ENCODE data around the gene MAB21L2. TPM values are rescaled to one million over a fixed set of nuclear protein-coding genes. Genes with fewer than 3 reads are reported as not detected.
"Not testable (repeated sequence)": the region's sequence is repeated elsewhere in the genome, so short reads cannot be mapped to it uniquely, and the experiment has no call there.

The MAB21L2 gene
- 1 to 10 TPM in 3 of 10 donors, under 1 TPM in 4, not detected in 3; 0.07 to 1.9 (median 0.35) TPM for polyA plus RNA-seq (ENCODE audit: insufficient read length in 10 of 10)
- long read RNA-seq, donor 1, result 0 reads
- long read RNA-seq, donor 2, partial matches to known transcripts, result 0 of 1 reads
- long read RNA-seq, donor 2, other reads (novel, unspliced or antisense), result 0 of 1 reads
- long read RNA-seq, donor 3, result 0 reads
- long read RNA-seq, donor 4, result 0 reads
- long read RNA-seq, donor 5, partial matches to known transcripts, result 0 of 1 reads
- long read RNA-seq, donor 5, other reads (novel, unspliced or antisense), result 0 of 1 reads
- long read RNA-seq, donor 6, transcript MAB21L2-201 (1 exons, 2,772 nt), result major isoform, 9 of 9 reads
- long read RNA-seq, donor 6, partial matches to known transcripts, result 0 of 9 reads
- long read RNA-seq, donor 6, other reads (novel, unspliced or antisense), result 0 of 9 reads
- long read RNA-seq, donor 7, result 0 reads
- long read RNA-seq, donor 8, partial matches to known transcripts, result 0 of 1 reads
- long read RNA-seq, donor 8, other reads (novel, unspliced or antisense), result 0 of 1 reads
- long read RNA-seq, donor 9, result 0 reads

GRCh38 chr4:150582146-150582872 is at the start of gene MAB21L2:
Gene MAB21L2 (plus strand): TSS chr4:150582151. CDS start chr4:150583030, 879 bp downstream.
- peak in 1 of 3 donors; percentile 65 for DNase-seq

- DNase-seq, result no peak
Measured at GRCh38 chr4:150533673-150534072, 48.3 kb upstream of the MAB21L2 start.

DNA sequence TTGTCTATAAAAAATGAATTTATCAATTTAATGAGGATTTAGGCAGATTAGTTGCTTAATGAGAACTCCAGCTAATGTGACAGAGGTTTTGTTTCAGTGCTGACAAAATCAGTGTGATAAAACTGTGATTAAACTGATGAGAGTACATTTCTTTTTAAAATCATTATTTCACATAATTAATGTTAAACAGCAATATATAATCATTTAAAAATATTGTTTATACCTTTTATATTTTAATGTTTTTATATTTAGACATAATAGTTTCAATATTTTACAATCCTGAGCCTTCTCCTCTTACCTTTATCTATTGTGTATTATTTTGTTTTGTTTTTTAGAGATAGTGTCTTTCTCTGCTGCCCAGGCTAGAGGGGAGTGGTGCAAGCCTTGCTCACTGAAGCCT is 47.1 kb upstream of the MAB21L2 start:
- no peak for DNase-seq

- not testable (repeated sequence) for DNase-seq
Measured at GRCh38 chr4:150537911-150538310, 44.0 kb upstream of the MAB21L2 start.

DNA sequence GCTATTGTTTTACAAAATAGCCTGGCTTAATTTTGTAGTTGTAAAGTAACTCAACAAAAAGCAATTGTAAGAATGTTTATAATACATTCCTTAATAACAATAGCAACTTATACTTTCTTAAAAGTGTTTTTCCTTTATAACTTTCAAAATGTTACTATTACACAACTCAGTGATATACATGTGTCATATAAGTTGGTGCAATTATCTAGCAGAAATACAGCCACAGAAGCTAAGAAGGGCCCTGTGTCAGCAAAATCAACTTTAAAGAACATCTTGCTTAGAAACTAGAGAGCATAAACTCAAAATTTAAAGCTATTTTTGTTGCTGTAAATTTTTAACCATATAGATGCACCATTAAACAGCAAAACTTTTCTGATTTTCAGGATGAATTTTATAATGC is 41.4 kb upstream of the MAB21L2 start:
- no peak for DNase-seq

- no peak for DNase-seq
Measured at GRCh38 chr4:150540959-150541360, 41.0 kb upstream of the MAB21L2 start.

- no peak for DNase-seq
Measured at GRCh38 chr4:150541681-150542080, 40.3 kb upstream of the MAB21L2 start.

DNA sequence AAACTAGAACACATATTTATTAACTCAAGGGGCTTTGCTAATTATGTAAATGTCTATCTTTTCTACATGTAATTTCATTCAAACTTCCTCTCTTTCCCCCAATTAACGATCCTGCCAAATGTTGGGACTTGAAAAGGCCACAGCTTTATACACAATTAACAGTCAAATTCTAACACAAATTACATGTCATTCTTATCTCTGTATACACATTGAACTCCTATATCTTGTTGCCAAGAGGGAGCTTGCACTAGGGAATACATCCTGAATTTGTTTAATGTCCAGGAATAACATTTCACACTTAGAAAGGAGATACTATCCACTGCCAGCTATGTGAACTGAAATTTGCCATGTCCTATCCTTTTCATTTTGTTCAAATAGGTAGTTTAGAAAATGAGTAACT is 38.9 kb upstream of the MAB21L2 start:
- no peak for DNase-seq

- no peak for DNase-seq
Measured at GRCh38 chr4:150546286-150546685, 35.7 kb upstream of the MAB21L2 start.

GRCh38 chr4:150547154-150547838 is 34.7 kb upstream of the MAB21L2 start:
- no peak for DNase-seq

DNA sequence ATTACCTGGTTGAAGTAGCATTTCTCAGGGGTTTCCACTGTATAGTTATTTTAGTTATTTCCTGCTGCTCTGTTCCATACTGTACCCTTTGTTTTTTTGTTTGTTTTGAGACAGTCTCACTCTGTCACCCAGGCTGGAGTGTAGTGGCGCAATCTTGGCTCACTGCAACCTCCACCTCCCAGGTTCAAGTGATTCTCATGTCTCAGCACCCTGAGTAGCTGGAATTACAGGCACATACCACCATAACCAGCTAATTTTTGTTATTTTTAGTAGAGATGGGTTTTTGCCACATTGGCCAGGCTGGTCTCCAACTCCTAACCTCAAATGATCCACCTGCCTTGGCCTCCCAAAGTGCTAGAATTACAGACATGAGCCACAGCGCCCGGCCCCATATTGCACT is 24.1 kb upstream of the MAB21L2 start:
- DNase-seq, result not testable (repeated sequence)

DNA sequence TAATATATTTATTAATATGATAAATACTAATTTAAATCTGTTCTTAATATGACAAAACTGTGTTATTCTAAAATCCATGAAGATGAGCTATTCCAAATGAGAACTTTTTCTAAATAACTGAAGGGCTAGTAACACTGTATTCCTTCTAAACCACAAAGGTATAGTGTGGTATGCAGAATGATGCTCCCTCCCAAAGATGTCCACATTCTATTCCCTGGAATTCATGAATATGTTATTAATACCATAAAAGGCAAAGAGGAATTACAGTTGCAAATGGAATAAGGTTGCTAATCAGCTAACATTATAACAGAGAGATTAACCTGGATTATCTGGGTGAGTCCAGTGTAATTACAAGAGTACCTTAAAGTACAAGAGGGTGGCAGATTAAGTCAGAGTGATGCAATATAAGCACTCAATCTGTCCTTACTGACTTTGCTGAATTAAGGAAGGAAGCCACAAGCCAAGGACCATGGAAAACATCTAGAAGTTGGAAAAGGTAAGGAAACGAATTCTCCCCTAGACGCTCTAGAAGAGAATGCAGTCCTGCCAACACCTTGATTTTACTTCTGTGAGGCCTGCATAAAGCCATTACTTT is 20.7 kb upstream of the MAB21L2 start:
- DNase-seq, result no peak

DNA sequence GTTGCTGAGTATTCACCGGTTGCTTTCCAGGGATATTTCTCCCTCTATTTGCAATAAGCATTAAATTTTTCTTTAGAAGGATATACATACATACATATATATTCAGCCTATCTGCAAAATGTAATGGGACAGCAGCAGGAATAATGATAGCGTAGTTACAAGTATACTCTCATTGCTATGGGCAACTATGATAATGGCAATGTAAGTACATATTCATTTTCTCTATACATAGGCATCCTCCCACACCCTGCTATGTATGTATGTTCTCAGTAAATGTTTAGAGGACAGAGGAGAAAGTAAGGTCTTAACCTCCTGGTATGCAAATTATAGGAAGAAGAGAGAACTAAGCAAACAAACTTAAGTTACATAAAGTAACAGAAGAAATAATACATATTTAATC is 19.7 kb upstream of the MAB21L2 start:
- DNase-seq, result no peak

- no peak for DNase-seq
Measured at GRCh38 chr4:150562751-150563150, 19.2 kb upstream of the MAB21L2 start.

GRCh38 chr4:150564967-150565366 is 17.0 kb upstream of the MAB21L2 start:
- DNase-seq, result not testable (repeated sequence)

DNA sequence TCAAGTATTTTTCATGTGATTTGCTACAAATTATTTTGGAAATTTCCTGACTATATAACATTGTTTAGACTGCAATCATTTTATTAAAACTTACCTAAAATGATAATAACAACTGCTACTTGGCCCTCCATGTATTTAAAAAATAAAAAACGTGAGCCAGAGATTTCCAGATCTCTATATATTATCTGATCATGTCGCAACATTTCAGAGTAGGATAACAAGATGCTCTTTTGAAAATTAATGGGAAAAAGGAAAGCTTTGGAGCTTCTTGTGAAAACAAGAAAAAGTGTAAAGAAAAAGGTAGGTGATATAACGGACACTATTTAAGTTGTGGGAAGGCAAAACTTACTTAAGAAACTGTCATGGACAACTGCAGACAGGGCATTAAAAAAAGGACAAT is 14.9 kb upstream of the MAB21L2 start:
- DNase-seq, result no peak

DNA sequence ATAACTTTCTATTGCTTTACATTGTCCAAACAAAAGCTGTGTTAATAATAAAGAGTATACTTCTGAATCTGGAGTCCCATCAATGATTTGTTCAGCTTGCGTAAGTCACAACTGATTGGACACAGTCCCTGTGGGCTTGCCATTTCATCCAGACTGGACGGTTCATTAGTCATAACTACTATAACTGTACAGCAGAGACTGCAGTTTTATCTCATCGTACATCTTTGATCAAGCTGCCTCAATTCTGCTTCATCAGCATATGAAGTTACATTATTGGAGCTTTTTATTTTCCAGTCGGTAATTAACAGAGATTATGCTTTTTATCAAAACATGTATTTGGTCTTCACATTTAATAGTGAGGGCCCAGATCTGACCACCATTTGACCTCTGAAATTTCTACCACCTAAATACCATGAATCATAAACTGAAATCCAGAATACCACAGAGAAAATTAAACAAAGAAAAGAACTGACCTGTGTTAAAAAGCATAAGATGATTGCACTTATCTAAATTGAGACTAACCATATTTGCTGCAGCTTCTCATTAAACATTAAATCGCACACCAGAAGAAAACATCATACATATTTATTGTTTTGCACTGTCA is 12.5 kb upstream of the MAB21L2 start:
- DNase-seq, result no peak

DNA sequence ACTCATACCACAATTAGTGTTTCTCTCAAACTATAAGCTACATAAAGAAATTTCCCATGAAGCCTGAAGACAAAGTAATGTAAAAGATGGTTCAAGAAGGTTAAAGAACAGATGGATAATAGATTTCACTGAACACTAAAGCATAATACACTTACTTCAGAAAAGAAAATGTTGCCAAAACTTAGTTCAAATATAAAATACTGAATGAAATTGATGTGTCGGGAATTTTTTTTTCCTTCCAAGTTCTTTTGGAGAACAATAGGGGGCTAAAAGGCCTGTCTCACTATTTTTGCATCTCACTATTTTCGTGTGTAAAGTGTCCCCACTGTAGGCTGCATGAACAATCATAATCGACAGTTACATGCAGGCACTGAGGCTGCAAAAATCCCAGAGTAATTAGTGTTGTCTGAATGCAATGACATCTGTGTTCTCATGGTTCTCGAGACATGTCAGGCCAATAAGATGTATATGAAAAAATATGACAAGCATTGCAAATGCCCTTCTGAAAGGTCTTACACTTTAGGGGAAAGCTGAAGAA is 11.9 kb upstream of the MAB21L2 start:
- no peak for DNase-seq

- DNase-seq, result no peak
Measured at GRCh38 chr4:150570862-150571261, 11.1 kb upstream of the MAB21L2 start.

DNA sequence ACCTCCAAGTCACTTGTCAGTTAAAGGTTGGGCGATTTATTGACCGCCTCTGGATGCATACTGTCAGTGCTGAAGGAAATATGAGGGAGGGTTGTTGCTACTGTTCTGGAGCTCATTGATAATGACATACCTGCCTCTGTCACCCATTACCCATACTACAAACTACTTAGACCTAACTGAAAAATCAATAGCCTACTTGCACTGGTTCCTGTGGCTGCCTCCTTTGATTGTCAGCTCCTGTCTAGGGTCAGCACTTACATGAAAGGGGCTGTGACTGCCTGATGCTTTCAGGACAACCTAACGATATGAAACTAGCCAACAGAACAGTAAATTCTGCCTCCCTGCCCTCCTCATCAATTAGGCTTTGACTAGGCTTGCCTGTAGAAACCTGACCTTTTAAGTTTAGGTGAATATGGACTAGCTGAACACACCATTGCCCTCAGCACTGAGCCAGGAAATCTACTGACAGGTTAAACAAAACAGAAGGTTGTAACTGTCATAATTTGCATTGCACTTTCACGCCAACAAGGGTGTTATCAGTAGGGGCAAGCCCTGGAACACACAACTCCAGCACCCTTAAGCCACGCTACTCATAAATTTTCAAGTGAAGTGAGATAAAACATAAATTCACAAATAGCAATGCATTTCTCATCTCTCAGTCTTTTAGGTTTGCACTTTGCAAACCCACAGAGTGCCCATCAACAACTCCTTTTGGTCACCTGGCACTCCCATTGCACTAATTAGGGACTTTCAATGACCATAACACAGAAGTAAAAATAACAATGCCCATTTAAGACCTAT is 9.0 kb upstream of the MAB21L2 start:
- DNase-seq, result no peak
